GM19463 (cell line): ENCODE results near the gene DNAJC2.

Experiments
- ATAC-seq: cut with Tn5 transposase; IDR thresholded peaks from one replicate; pipeline ENCODE4 v1.9.1; 2021; ENCODE audit warnings: mild to moderate bottlenecking, moderate library complexity; ENCODE audit not compliant: unreplicated experiment

DNAJC2 gene

GRCh38 chr7:103344453-103345149, at the start of gene DNAJC2:
DNAJC2 (minus strand) TSS chr7:103344767; CDS start chr7:103344622, 145 bp downstream.
- ATAC-seq: peak; percentile 76

GRCh38 chr7:103391976-103392375, 47.4 kb upstream of the DNAJC2 start:
- no peak for ATAC-seq

DNA sequence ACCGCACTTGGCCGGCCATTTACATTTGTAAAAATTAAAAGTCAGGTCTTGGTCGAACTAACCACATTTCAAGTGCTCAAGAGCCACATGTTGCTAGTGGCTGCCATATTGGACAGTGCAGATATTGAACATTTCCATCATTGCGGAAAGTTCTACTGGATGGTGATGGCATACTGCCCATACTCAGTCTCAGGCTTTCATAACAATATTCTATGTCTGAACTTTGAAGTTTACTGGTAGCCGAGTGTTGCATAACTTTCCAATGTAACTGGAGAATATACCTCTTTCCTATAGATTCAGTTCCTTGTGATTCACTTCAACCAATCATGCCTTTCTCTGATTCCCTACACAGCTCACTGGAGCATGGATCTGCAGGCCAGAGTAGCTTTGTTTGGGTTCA, 46.6 kb upstream of the DNAJC2 start:
- ATAC-seq: no peak

DNA sequence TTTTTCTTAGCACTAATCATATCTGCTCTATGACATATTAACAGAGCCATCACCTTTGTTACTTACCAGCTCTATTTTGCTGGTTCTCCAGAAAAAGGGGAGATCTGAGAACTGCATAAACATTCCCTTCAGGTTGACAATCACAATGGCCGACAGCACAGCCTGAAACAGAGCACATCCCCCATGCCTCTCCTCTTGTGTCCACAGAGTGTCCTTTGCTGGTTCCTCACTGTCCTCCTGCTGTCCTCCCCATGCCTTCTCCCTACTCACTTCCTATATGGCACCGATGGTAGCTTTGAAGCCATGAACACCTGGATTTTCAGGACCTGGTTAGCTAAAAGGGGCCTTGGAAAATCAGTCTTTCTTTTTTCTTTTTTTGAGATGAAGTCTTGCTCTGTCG, 44.7 kb upstream of the DNAJC2 start:
- ATAC-seq: no peak

DNA sequence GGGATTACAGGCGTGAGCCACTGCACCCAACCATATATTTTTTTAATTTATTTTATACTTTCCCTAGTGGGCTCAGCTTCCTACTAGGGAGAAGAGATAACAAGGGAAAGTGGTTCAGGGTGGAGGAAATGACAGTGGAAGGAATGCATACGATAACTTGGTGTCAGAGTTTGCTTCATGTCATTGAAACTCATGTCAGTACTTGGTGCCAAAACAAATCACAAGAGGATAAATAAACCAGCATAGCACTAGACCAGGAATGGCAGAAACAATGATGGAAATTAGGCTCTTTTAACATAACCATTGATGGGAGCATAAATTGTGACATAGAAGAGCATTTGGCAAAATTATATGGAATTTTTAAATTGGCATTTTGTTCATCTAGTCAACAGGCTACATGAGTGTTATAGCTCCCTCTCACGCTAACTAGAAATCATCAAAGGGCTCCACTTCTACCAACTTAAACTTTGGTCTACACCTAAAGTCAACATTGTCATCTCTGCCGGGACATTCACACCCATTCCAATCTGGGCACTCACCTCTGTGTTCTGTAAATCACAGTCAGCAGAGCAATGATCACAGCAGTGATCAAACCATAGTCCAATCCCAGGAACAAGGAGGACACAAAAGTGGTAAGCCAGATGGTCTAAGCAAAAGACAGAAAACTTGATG, 44.0 kb upstream of the DNAJC2 start:
- ATAC-seq: no peak

- ATAC-seq: no peak
Observed at GRCh38 chr7:103387242-103387641, 42.7 kb upstream of the DNAJC2 start.

DNA sequence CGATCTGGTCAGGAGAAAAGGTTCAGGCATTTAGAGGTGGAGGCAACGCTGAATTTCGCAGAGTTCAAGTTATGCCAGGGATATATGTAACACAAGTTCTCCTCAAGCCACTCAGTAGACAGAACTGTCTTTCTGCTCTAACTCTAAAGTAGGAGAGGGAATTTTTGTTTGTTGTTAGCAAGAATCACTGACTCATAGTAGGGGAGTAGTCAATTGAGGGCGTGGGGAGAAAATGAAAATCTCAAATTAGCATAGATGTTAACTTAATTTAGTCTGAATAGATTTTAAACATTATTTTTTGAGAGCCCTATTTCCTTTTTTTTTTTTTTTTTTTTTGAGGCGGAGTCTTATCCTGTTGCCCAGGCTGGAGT, 37.5 kb upstream of the DNAJC2 start:
- no peak for ATAC-seq

- ATAC-seq: no peak
Observed at GRCh38 chr7:103381280-103382031, 36.9 kb upstream of the DNAJC2 start.

DNA sequence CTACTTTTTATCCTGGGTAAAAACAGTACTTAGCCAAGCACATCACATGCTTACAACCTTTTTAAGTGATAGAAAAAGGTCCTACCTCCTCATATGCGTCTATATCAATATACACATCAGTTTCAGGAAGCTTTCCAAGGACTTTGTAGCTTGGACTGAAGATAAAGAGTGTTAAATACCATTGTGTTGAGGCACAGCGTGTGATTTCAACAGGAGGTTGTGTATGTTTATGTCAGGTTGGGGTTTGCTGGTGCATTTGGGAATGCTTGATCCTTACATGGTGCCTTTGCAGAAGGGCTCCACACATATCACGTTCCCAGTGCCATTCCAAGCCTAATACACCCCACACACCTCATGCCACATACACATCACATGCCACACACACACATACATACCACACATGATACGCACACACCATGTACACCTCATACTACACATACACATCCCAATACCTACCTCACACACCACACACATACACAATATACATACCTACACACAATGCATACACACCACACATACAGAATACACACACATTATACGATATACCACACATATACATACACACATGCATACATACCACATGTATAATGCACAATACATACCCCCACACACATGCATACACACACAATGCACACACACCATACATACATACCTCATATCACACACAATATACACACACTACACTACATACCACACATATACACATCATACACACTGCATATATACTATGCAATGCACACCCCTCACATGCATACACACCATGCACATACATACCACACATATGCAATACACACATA, 36.0 kb upstream of the DNAJC2 start:
- no peak for ATAC-seq

- no peak for ATAC-seq
Observed at GRCh38 chr7:103379270-103379975, 34.9 kb upstream of the DNAJC2 start.

GRCh38 chr7:103373866-103374643, 29.5 kb upstream of the DNAJC2 start:
- ATAC-seq: no peak

- ATAC-seq: no peak
Observed at GRCh38 chr7:103369432-103369831, 24.9 kb upstream of the DNAJC2 start.

GRCh38 chr7:103349805-103350204, 5.2 kb upstream of the DNAJC2 start:
- no peak for ATAC-seq

GRCh38 chr7:103348959-103349358, 4.4 kb upstream of the DNAJC2 start:
- no peak for ATAC-seq

- no peak for ATAC-seq
Observed at GRCh38 chr7:103348452-103348851, 3.9 kb upstream of the DNAJC2 start.

- peak; percentile 68 for ATAC-seq
Observed at GRCh38 chr7:103347507-103348267, 3.1 kb upstream of the DNAJC2 start, which contains the start of gene PSMC2. PSMC2 (plus strand) TSS chr7:103347643; CDS start chr7:103347712, 69 bp downstream.

- no peak for ATAC-seq
Observed at GRCh38 chr7:103346396-103346795, 1.8 kb upstream of the DNAJC2 start.

DNA sequence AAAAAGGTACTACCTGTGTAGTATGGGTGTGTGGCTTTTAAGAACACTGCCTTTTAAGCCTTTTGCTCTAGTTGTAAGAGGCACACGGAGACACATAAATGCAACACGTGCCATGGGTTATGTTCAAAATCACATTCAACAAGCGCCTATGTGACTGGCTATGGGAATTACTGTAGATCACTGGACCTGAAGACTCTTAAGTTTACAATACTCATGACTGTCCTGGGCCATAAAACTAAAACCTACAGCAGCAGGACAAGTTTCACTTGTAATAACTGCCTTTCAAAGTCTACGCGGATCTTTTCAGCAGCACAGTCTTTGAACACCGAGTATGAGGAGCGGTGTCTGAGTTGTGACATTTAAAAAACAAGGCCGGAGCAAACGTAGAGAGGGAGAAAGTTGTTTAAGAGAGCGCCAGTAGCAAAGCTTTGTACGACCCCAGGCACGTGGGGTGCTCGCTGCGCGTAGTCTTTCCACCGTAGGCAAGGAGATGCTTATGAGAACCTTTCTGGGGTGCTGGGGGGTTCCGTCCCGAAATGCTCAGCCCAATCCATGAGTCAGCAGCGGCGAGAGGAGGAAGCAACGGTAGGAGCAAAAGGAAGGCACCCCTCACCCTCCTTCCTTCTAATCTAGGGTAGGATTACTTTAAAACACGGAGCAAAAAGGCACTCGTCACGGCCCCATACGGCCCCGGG, 662 bp downstream of the DNAJC2 start:
- peak; percentile 3 for ATAC-seq
